Brain microvascular endothelial cell (primary cell): ENCODE measurements around the gene PAX2.
A peak's percentile ranks its signal among the peaks of the same experiment; 100 is the strongest.

Experiments used
- DNase-seq: peaks from one replicate; pipeline ENCODE4 v3.0.0-alpha.2; 2020
- H3K27ac ChIP-seq: fragments of 250-450 bp; sonication (Bioruptor Pico); 2 replicates; pipeline ENCODE4 v1.5.1; 2020; ENCODE audit warnings: mild to moderate bottlenecking, moderate library complexity
- H3K27me3 ChIP-seq: fragments of 250-450 bp; sonication (Bioruptor Pico); replicated peaks from 2 replicates; pipeline ENCODE4 v1.5.1; 2020; ENCODE audit warnings: mild to moderate bottlenecking
- H3K36me3 ChIP-seq: fragments of 250-450 bp; sonication (Bioruptor Pico); replicated peaks from 2 replicates; pipeline ENCODE4 v1.5.1; 2020; ENCODE audit warnings: mild to moderate bottlenecking
- H3K4me3 ChIP-seq: 2 replicates; pipeline ENCODE4 v1.5.1; 2011; ENCODE audit warnings: low read depth, mild to moderate bottlenecking, control low read depth, low read length, moderate library complexity
- CTCF ChIP-seq: IDR thresholded peaks from 2 replicates; pipeline ENCODE4 v1.5.1; 2011; ENCODE audit warnings: low read depth, mild to moderate bottlenecking, moderate library complexity, low read length, control low read depth, inconsistent platforms; ENCODE audit errors: missing control alignments
- in situ Hi-C: cut with HindIII; loops from 2 replicates; pipeline ENCODE4 v1.10.0; 2017; ENCODE audit warnings: low sequenced_read_pairs, low pct_ligation_motif_present

The PAX2 gene

GRCh38 chr10:100727808-100728207 lies 17.6 kb upstream of the PAX2 start:
- Histone ChIP-seq H3K36me3 (no peaks in the 10 kb centered on the region), H3K27me3 (peaks cover 69% of the 10 kb centered on the region), H3K4me3 (no peak overlapping the region), H3K27ac (no peak overlapping the region)
- no peak for DNase-seq
- in situ Hi-C loops, result no loop called here
- TF ChIP-seq CTCF, result no peak

DNA sequence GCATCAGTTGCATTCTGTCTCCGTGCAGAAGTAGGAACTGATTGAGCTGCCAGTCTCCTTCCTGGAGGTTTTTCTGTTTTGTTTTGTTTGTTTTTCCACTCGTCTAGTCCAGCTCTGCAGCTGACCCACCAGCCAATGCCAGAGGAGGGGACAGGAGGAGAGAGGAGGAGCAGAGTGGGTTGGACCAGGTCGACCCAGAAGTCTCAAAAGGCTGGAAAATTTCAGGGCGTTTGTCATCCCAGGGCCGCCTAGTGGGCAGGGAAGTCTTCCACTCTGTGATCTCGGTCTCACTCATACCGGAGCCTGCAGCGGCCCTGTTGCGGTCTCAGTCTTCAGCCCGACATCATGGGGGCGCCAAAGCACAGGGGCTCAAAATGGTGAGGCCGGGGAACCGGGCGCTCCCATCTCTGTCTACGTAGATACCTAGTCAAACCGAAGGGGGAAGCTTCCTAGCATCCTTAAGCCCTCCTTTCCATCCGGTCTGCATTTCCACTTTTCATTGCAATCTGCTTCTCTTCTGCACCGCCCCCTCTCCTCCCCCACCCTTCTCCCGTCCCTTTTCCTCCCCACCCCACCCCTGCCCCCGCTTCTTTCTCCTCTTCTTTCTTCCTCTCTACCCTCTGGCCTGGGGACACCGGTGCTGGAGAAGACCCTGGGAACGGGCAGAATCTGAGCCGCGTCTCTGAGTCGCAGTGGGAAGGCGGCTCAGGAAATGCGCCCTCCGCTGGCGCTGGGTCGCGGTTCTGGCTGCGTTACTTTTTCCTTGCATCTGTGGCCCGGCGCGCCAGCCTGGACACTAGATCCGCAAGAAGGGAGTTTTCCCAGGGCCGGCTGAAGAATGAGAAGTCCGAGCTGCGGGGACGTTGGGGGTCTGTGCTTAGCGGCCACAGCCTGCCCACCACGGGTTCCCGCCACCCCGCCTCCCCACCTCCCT lies 16.2 kb upstream of the PAX2 start:
- TF ChIP-seq CTCF, result peak; percentile 63
- H3K27ac ChIP-seq, result no peak overlapping the region
- no peak for DNase-seq
- in situ Hi-C loops, result no loop called here
- peaks cover 69% of the 10 kb centered on the region for H3K27me3 ChIP-seq
- no peaks in the 10 kb centered on the region for H3K36me3 ChIP-seq
- no peak overlapping the region for H3K4me3 ChIP-seq

- in situ Hi-C loops, result no loop called here
- H3K27me3 ChIP-seq, result peaks cover 71% of the 10 kb centered on the region
- no peak for DNase-seq
Observed at GRCh38 chr10:100729862-100730724, 15.3 kb upstream of the PAX2 start.

DNA sequence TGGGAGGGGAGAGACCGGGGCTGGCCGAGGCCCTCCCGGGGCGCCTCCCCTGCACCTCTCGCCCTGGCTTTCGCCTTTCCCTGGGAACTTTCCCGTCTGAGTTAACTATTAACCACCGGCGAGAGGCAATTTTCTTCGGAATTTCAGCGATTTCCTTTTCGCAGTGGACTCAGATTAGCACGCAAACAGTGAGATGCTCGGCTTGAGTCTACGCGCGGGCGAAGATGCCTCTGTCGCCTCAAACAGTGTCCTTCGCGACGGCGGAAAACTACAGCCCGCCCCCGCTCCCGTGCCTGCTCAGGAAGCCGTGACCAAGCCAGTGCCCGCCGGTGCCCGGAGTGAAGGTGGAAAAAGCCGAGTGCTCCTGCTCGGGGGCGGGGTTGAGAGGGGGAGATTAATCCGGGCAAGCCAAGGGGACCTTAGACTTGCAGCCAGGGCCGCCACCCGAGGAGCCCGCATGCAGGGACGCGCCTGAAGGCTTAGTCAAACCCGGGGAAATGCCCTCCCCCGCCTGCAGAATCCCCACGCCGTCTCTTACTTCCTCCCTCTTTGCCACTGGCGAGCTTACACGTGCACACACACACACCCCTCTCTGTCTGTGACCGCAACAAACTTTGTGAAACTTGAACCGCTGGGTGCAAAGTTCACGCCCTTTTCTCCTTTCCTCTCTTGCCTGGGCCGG lies 14.5 kb upstream of the PAX2 start:
- Histone ChIP-seq H3K36me3 (no peaks in the 10 kb centered on the region), H3K27ac (no peak overlapping the region), H3K4me3 (no peak overlapping the region), H3K27me3 (peaks cover 79% of the 10 kb centered on the region)
- DNase-seq, result peak; percentile 31
- in situ Hi-C loops, result no loop called here
- TF ChIP-seq CTCF, result no peak

More at GRCh38 chr10:100729862-100730724, 15.3 kb upstream of the PAX2 start:
- Histone ChIP-seq H3K27ac (no peak overlapping the region), H3K4me3 (no peak overlapping the region), H3K36me3 (no peaks in the 10 kb centered on the region)
- TF ChIP-seq CTCF, result no peak

- Histone ChIP-seq H3K36me3 (no peaks in the 10 kb centered on the region), H3K27me3 (peaks cover 86% of the 10 kb centered on the region), H3K27ac (no peak overlapping the region), H3K4me3 (no peak overlapping the region)
- no peak for TF ChIP-seq CTCF
- DNase-seq, result no peak
- in situ Hi-C loops, result no loop called here
Observed at GRCh38 chr10:100731407-100732240, 13.8 kb upstream of the PAX2 start.
